NCI-H2227 (cell line): ENCODE results near the gene RBMS3.

Source experiments
- DNase-seq: peaks from one replicate; lab custom pipeline; 2025; ENCODE audit not compliant: unreplicated experiment; lab: John Stamatoyannopoulos, UW

Gene RBMS3

GRCh38 chr3:29559741-29560465 lies 279.0 kb downstream of the RBMS3 start:
- no peak for DNase-seq

GRCh38 chr3:29561651-29562149 lies 280.8 kb downstream of the RBMS3 start:
- no peak for DNase-seq

- DNase-seq: no peak
Measured at GRCh38 chr3:29565236-29565635, 284.4 kb downstream of the RBMS3 start.

- DNase-seq: no peak
Measured at GRCh38 chr3:29567501-29567900, 286.6 kb downstream of the RBMS3 start.

- no peak for DNase-seq
Measured at GRCh38 chr3:29568355-29568754, 287.5 kb downstream of the RBMS3 start.

- no peak for DNase-seq
Measured at GRCh38 chr3:29576181-29576580, 295.3 kb downstream of the RBMS3 start.

GRCh38 chr3:29576675-29577074 lies 295.8 kb downstream of the RBMS3 start:
- no peak for DNase-seq

GRCh38 chr3:29577250-29577649 lies 296.4 kb downstream of the RBMS3 start:
- DNase-seq: no peak

GRCh38 chr3:29581311-29581710 lies 300.4 kb downstream of the RBMS3 start:
- no peak for DNase-seq

- DNase-seq: no peak
Measured at GRCh38 chr3:29582273-29582672, 301.4 kb downstream of the RBMS3 start.

GRCh38 chr3:29583861-29584260 lies 303.0 kb downstream of the RBMS3 start:
- DNase-seq: no peak

GRCh38 chr3:29585368-29585767 lies 304.5 kb downstream of the RBMS3 start:
- no peak for DNase-seq

- no peak for DNase-seq
Measured at GRCh38 chr3:29587340-29587739, 306.5 kb downstream of the RBMS3 start.

GRCh38 chr3:29590012-29590411 lies 309.1 kb downstream of the RBMS3 start:
- DNase-seq: no peak

- DNase-seq: no peak
Measured at GRCh38 chr3:29590461-29590860, 309.6 kb downstream of the RBMS3 start.

- DNase-seq: no peak
Measured at GRCh38 chr3:29591579-29591978, 310.7 kb downstream of the RBMS3 start.

GRCh38 chr3:29593802-29594201 lies 312.9 kb downstream of the RBMS3 start:
- no peak for DNase-seq

GRCh38 chr3:29594261-29594660 lies 313.4 kb downstream of the RBMS3 start:
- no peak for DNase-seq

- no peak for DNase-seq
Measured at GRCh38 chr3:29597376-29598008, 316.6 kb downstream of the RBMS3 start.

- DNase-seq: no peak
Measured at GRCh38 chr3:29601861-29602585, 321.2 kb downstream of the RBMS3 start.

- DNase-seq: no peak
Measured at GRCh38 chr3:29605845-29606244, 325.0 kb downstream of the RBMS3 start.

- DNase-seq: no peak
Measured at GRCh38 chr3:29606416-29606815, 325.5 kb downstream of the RBMS3 start.
